HG03060 (cell line): ENCODE measurements around the gene KCNF1.
"Not testable (repeated sequence)": the region's sequence is repeated elsewhere in the genome, so short reads cannot be mapped to it uniquely, and the experiment has no call there.

ENCODE experiments used
- ATAC-seq: cut with Tn5 transposase; IDR thresholded peaks from one replicate; pipeline ENCODE4 v1.9.1; 2021; ENCODE audit warnings: low read depth, moderate number of reproducible peaks; ENCODE audit not compliant: unreplicated experiment

The KCNF1 gene

DNA sequence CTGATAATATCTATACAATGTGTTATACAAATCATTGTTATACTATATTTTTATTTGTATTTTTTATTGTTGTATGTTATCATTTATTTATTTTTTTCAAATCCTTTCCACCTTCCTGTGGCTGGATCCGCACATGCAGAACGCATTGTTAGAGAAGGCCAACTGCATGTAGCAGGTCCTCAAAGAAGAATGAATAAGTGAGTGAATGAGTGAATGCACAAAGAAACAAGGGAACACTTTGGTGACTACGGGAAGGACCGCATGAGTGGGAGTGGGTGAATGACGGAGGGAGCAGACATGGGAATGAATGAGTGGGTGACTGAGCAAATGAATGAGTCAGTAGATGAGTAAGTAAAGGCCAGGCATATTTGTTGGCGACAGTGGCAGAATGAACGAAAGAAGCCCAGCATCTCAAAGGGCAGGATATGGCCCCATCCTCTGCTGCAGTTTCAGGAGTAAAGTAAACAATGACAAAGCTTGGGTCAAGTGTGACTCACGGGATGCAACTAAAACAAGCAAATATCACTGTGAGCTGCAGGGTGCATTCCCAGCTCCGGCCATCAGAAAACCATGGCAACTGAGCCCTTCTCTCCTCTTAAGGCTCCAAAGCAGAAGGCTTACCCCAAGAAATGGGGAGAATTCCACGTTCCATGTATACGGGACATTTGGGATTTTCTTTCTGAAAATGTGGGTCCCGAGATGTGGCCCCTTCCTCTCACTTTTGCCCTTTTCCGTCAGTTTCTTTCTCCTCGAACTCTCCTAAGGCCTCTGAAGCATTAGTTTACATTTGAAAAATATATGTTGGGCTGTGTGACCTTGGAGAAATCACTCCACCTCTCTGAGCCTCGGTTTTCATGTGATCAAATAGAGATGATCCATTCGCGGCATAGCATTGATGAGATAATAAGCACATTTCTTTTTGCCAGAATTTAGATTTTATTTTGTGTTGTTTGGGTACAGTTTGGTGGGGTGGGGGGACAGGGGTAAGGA, 24.5 kb downstream of the KCNF1 start:
- no peak for ATAC-seq

DNA sequence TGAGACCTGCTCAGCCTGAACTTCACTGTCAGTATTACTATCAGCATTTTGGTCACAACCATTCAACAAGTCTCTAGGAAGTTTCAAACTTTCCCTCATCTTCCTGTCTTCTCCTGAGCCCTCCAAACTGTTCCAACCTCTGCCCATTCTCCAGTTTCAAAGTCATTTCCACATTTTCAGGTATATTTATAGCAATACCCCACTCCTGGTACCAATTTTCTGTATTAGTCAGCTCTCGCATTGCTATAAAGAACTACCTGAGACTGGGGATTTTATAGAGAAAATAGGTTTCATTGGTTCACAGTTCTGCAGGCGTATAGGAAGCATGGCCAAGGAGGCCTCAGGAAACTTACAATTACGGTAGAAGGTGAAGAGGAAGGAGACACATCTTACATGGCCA, 27.3 kb downstream of the KCNF1 start:
- no peak for ATAC-seq

DNA sequence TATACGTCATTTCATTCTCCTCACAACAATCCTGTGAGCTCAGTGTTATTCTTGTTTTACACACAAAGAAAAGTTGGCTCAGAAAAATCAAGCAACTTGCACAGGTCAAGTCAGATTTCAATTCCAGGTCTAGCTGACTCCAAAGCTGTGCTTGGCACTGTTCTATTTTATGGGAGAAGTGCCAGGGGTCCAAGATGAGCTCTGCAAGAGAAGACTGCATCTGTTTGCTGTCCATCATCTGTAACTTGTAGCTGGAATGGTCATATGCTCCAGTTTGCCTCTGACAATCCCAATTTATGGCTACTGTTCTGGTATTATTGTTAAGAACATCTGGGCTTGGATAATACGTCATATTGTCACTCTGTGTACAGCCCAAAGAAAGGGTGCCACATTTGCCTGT, 28.9 kb downstream of the KCNF1 start:
- ATAC-seq: no peak

GRCh38 chr2:10941383-10941782, 29.6 kb downstream of the KCNF1 start:
- ATAC-seq: no peak

GRCh38 chr2:10944799-10945198, 33.1 kb downstream of the KCNF1 start:
- no peak for ATAC-seq

- ATAC-seq: no peak
These were observed 34.7 kb downstream of the KCNF1 start for GRCh38 chr2:10946394-10946793.

DNA sequence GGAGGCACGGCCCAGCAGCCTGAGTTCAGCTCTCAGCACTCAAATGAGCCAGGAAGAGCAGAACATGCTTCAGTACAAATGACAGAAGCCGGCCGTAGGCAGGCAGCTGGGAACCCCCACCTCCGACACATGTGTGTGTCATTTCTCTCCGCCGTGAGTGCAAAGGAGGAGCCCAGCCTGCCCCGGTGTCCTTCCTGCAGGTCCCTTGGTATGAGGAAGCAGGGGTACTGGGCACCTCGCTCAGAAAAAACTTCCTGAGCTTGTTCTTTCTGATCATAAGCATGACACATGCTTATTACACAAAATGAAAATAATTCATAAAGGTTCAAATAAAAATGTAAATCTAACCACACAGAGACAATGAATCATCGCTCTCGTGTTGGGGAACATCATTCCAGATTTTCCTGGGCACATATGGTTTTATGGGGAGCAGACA, 35.3 kb downstream of the KCNF1 start:
- ATAC-seq: no peak

GRCh38 chr2:10947446-10948187, 35.9 kb downstream of the KCNF1 start:
- no peak for ATAC-seq

DNA sequence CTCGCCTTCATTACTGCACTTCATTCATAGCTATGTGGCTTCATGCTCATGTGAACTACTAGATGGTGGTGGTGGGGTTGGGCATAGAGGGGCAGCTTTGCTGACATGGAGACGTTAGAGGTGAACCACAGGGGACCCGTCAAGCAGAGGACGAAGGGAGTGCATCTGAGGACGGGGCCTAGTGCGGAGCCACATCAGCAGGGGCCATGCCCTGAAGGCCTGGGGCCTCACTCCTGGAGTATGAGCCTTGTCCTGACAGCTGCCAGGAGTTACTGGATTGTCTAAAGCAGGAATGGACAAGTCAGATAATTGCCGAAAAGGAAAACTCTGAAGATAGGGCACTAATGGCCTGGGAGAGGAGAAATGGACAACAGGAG, 36.4 kb downstream of the KCNF1 start:
- ATAC-seq: no peak

GRCh38 chr2:10948606-10949230, 37.0 kb downstream of the KCNF1 start:
- ATAC-seq: no peak

GRCh38 chr2:10949835-10950234, 38.1 kb downstream of the KCNF1 start:
- no peak for ATAC-seq

GRCh38 chr2:10951558-10952414, 40.1 kb downstream of the KCNF1 start:
- ATAC-seq: no peak

- ATAC-seq: no peak
These were observed 42.7 kb downstream of the KCNF1 start for GRCh38 chr2:10954416-10954815.

DNA sequence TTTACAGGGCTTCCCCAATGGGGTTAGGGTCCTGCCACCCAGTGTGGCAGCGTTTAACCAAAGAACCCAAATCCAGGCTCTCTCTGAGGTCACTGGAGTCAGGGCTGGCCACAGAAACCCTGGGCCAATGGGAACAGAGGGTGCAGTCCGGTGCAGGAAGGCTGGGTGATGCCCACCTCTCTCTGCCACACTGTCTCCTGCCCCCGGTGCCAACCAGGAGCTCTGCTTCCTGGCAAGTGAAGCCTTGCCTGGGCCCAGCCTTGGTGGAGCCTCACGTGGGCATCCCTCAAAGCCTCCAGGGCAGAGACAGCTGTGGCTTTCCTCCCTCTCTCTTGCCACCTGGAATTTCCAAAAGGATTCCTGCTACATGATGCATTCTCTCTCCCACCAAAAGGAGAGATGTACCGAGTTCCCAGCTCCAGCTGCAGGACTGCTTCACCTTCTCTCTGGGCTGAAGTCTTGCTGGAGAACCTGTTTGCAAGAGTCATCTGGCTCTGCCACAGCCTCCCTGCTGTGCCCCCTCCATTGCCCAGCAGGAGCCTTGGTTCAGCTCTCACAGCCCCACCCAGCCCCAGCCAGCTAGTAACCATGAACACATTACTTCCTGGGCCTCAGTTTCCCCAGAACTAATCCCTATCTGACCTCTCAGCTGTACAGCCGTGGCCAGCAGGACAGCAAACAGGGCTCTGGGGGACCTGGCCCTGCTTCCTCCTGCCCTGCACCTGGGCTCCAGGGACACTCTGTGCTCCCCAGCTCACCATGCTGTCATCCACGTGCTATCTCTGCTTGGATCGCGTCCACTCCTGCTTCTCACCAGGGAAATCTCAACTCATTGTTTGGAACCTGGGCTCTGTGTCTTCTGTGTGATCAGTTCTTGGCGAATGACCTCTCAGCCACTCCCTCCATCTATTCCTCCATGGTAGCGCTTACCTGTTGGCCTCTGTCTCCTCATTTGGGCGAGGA, 43.4 kb downstream of the KCNF1 start:
- no peak for ATAC-seq

GRCh38 chr2:10956006-10956790, 44.5 kb downstream of the KCNF1 start:
- ATAC-seq: no peak

DNA sequence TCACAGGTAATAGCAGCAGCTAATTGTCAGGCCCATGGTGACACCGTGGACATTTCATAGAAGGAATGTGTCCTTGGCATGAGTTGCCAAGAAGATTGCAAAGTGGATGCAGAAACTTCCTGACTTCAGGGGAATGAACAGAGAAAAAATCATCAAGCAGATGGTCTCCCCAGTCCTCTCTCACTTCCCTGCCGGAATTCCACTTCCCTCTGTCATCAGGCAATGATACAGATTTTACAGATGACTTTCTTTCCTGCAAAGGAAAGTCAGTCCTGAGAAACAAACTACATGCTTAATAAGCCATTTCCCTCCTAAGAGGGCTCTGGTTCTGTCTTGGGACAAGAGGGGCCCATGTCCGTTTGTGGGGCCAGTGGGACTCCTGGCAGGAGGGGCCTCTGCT, 45.7 kb downstream of the KCNF1 start:
- ATAC-seq: no peak

DNA sequence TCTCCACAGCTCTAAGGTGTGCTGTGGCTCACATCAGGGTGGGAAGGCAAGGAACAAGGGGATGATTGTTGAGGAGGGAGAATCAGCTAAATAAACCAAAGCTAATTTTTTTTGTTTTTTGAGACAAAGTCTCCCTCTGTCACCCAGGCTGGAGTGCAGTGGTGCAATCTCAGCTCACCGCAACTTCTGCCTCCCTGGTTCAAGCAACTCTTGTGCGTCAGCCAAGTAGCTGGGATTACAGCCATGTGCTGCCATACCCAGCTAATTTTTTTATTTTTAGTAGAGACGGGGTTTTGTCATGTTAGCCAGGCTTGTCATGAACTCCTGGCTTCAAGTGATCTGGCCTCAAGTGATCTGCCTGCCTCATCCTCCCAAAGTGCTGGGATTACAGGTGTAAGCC, 46.7 kb downstream of the KCNF1 start:
- ATAC-seq: not testable (repeated sequence)
